Esophagus muscularis mucosa (tissue), 3 donors: ENCODE measurements around the gene CAPN9.

Experiments used
- CTCF ChIP-seq, 3 experiments: fragments of 200-600 bp in 2 of 3; fragments of 450-650 bp in 1 of 3; sonication (generic) in 2 of 3; IDR thresholded peaks; one replicate each; pipeline ENCODE4 v1.5.1; 2017 to 2019; ENCODE audit warnings: antibody characterized with exemption in 3 of 3, mild to moderate bottlenecking in 2 of 3, moderate library complexity in 1 of 3
- POLR2A ChIP-seq: fragments of 450-650 bp; IDR thresholded peaks from one replicate; pipeline ENCODE4 v1.6.1; 2017; ENCODE audit warnings: antibody characterized with exemption, moderate library complexity, mild to moderate bottlenecking, low read depth
- POLR2AphosphoS5 ChIP-seq, 2 donors: sonication (generic); formaldehyde crosslinking; IDR thresholded peaks; one replicate each; pipeline ENCODE4 v1.6.1; 2017; ENCODE audit warnings: antibody characterized with exemption in 2 of 2

GRCh38 chr1:230778916-230779590 lies 31.9 kb downstream of the CAPN9 start:
- TF ChIP-seq CTCF (IDR thresholded peaks at IDR 0.05) (no peak), POLR2AphosphoS5 (IDR thresholded peaks at IDR 0.05) (no peak), POLR2A (no peak)
